GM12875 (cell line): Measurements from ENCODE around the gene RHBDL2.

ENCODE experiments used
- H3K4me3 ChIP-seq: one replicate; pipeline ENCODE4 v1.5.1; 2011; ENCODE audit warnings: low read depth, low read length, control low read depth
- CTCF ChIP-seq: IDR thresholded peaks from 2 replicates; pipeline ENCODE4 v1.5.1; 2011; ENCODE audit warnings: low read depth, mild to moderate bottlenecking, control low read depth, inconsistent platforms, low read length, moderate library complexity, borderline replicate concordance; ENCODE audit not compliant: insufficient read depth

RHBDL2 gene

GRCh38 chr1:38926091-38926490, 15.5 kb downstream of the RHBDL2 start:
- no peak overlapping the region for H3K4me3 ChIP-seq
- TF ChIP-seq CTCF: no peak

- no peak overlapping the region for H3K4me3 ChIP-seq
- no peak for TF ChIP-seq CTCF
These were observed 16.2 kb downstream of the RHBDL2 start for GRCh38 chr1:38925391-38925790.

GRCh38 chr1:38923607-38924006, 18.0 kb downstream of the RHBDL2 start:
- H3K4me3 ChIP-seq: no peak overlapping the region
- no peak for TF ChIP-seq CTCF

- H3K4me3 ChIP-seq: no peak overlapping the region
- TF ChIP-seq CTCF: no peak
These were observed 22.5 kb downstream of the RHBDL2 start for GRCh38 chr1:38919130-38919529.

- H3K4me3 ChIP-seq: no peak overlapping the region
- no peak for TF ChIP-seq CTCF
These were observed 23.1 kb downstream of the RHBDL2 start for GRCh38 chr1:38918568-38918967.

- TF ChIP-seq CTCF: no peak
- H3K4me3 ChIP-seq: no peak overlapping the region
These were observed 23.9 kb downstream of the RHBDL2 start for GRCh38 chr1:38917772-38918171.

- TF ChIP-seq CTCF: no peak
- no peak overlapping the region for H3K4me3 ChIP-seq
These were observed 24.3 kb downstream of the RHBDL2 start for GRCh38 chr1:38917337-38917736.
